Colonic mucosa (tissue), 4 donors: ENCODE measurements around the gene DCAF8L2. TPM values are rescaled to one million over a fixed set of nuclear protein-coding genes. Genes with fewer than 3 reads are reported as not detected.

Source experiments
- DNase-seq: peaks from one replicate; pipeline ENCODE4 v3.0.0-alpha.2; 2020
- H3K27ac ChIP-seq: fragments of 200-600 bp; one replicate; pipeline ENCODE4 v1.8.0; 2021
- H3K27me3 ChIP-seq: fragments of 200-600 bp; one replicate; pipeline ENCODE4 v1.8.0; 2021
- H3K36me3 ChIP-seq: fragments of 200-600 bp; one replicate; pipeline ENCODE4 v1.8.0; 2021
- H3K4me1 ChIP-seq: fragments of 200-600 bp; one replicate; pipeline ENCODE4 v1.8.0; 2021; ENCODE audit warnings: mild to moderate bottlenecking
- H3K4me3 ChIP-seq: fragments of 200-600 bp; one replicate; pipeline ENCODE4 v1.8.0; 2021
- H3K9ac ChIP-seq, 2 donors: one replicate each; pipeline ENCODE4 v1.7.0; 2013; ENCODE audit warnings: control low read depth in 2 of 2, low read depth in 2 of 2, low read length in 2 of 2
- H3K9me3 ChIP-seq: fragments of 200-600 bp; one replicate; pipeline ENCODE4 v1.8.0; 2021
- intact Hi-C: fragments of 100-400 bp; cut with DNase I; formaldehyde crosslinking; loops from one replicate; pipeline ENCODE4 v1.14.1; 2022
- total RNA-seq, 2 donors: library from RNA; stranded (reverse); fragmentation: NEBNext Ultra II Directional in 1 of 2; extraction: Animal tissue kit (Norgen Biotek cat#: 25700) in 1 of 2; gene quantifications; one replicate each; pipeline ENCODE4 v1.2.1, GENCODE V29; 2021
- TF ChIP-seq, protein P1 (sequence below): fragments of 200-600 bp; IDR thresholded peaks from one replicate; pipeline ENCODE4 v1.8.0; 2022; ENCODE audit warnings: antibody characterized with exemption, mild to moderate bottlenecking
- donor health status: healthy.
- donor health status: DM: no; HTN: no; CAD: no.
- donor health status: DM: no; HTN: no; CAD: no.

The DCAF8L2 gene
- total RNA-seq, 2 donors from 2014 or later, result not detected

DNA sequence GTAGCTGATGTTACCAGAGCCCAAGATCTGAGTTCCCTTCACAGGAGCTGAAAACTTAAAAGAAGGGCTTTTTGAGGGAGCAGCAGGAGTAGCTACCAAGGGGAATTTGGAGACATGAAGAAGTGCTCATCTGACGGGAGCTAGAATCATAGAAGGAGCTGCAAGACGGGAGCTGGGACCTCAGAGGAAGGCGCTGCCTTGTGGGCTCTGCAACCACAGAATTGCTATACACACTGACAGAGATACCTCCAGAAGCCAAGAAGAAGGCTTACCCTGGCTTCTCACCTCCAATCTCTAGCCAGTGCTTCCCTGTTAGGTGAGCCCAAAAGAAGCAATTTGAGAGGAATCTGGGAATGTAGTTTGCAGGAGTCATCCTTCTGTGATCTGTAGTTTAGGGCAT, 35.9 kb downstream of the DCAF8L2 start:
- no peaks in the 10 kb centered on the region for H3K27me3 ChIP-seq
- TF ChIP-seq, protein P1, sequence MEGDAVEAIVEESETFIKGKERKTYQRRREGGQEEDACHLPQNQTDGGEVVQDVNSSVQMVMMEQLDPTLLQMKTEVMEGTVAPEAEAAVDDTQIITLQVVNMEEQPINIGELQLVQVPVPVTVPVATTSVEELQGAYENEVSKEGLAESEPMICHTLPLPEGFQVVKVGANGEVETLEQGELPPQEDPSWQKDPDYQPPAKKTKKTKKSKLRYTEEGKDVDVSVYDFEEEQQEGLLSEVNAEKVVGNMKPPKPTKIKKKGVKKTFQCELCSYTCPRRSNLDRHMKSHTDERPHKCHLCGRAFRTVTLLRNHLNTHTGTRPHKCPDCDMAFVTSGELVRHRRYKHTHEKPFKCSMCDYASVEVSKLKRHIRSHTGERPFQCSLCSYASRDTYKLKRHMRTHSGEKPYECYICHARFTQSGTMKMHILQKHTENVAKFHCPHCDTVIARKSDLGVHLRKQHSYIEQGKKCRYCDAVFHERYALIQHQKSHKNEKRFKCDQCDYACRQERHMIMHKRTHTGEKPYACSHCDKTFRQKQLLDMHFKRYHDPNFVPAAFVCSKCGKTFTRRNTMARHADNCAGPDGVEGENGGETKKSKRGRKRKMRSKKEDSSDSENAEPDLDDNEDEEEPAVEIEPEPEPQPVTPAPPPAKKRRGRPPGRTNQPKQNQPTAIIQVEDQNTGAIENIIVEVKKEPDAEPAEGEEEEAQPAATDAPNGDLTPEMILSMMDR, result no peak
- no peak overlapping the region for H3K9ac ChIP-seq
- intact Hi-C loops, result no loop called here
- no peaks in the 10 kb centered on the region for H3K9me3 ChIP-seq
- DNase-seq, result no peak
- no peaks in the 10 kb centered on the region for H3K4me1 ChIP-seq
- H3K4me3 ChIP-seq, result no peak overlapping the region
- no peak overlapping the region for H3K27ac ChIP-seq
- H3K36me3 ChIP-seq, result no peaks in the 10 kb centered on the region

DNA sequence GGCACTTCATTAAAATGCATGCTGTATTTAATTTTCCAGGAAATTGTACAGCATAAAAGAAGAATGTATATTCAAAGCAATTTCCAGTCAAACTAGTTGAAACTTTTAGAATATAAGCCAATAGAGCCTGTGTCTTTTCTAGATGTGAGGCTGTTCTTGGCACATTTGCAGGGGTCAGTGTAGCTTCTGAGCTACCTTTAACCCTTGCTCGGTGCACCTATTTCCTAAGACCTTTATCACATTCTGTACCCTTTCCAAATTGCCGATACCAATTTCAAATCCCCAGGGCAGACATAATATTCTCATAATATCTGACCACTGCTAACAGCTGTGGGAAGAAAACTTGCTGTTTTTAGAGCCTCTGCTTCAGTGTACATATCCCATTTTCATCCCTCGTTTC, 43.2 kb downstream of the DCAF8L2 start:
- Histone ChIP-seq H3K9me3 (no peaks in the 10 kb centered on the region), H3K27ac (no peak overlapping the region), H3K4me1 (no peaks in the 10 kb centered on the region), H3K27me3 (no peaks in the 10 kb centered on the region), H3K4me3 (no peak overlapping the region), H3K9ac (no peak overlapping the region), H3K36me3 (no peaks in the 10 kb centered on the region)
- intact Hi-C loops, result no loop called here
- no peak for DNase-seq
- TF ChIP-seq, protein P1, result no peak

DNA sequence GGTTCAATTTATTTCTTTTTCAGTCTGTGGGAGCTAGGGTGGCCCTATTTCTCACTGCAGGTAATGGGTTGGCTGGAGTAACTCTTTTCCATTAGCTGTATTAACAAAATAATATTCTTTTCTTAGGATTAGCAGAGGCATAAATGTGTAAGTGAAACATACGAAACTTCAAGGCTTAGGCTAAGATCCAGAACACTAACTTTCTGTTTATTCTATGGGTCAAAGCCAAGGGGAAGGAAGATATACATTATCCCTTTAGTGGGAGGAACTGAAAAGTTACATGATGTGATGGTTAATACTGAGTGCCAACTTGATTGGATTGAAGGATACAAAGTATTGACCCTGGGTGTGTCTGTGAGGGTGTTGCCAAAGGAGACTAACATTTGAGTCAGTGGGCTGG, 66.4 kb downstream of the DCAF8L2 start:
- DNase-seq, result no peak
- H3K4me3 ChIP-seq, result no peak overlapping the region
- no peaks in the 10 kb centered on the region for H3K27me3 ChIP-seq
- H3K27ac ChIP-seq, result no peak overlapping the region
- no peaks in the 10 kb centered on the region for H3K36me3 ChIP-seq
- no peak overlapping the region for H3K9ac ChIP-seq
- H3K4me1 ChIP-seq, result no peaks in the 10 kb centered on the region
- intact Hi-C loops, result no loop called here
- TF ChIP-seq, protein P1, result no peak
- no peaks in the 10 kb centered on the region for H3K9me3 ChIP-seq

DNA sequence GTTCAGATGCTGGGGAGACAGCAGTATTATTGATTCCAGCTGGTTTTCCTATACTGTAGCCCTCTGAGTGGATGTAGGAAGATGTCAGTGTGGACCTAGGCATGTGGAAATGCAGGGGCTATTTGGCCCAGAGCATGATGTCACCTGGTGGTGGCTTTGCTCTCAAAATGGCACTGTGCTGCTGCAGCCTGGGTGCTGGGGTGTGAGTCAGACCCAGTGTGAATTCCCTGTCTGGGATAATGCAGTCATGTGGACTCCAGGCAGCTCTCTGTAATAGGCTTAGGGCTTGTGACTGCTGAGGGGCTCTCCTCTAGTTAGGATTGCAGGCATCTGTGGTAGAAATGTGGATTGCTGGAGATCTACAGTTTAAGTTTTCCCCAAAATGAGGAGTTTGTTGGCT, 70.7 kb downstream of the DCAF8L2 start:
- intact Hi-C loops, result no loop called here
- H3K36me3 ChIP-seq, result no peaks in the 10 kb centered on the region
- H3K27me3 ChIP-seq, result no peaks in the 10 kb centered on the region
- no peaks in the 10 kb centered on the region for H3K4me1 ChIP-seq
- no peak overlapping the region for H3K27ac ChIP-seq
- no peaks in the 10 kb centered on the region for H3K9me3 ChIP-seq
- TF ChIP-seq, protein P1, result no peak
- H3K4me3 ChIP-seq, result no peak overlapping the region
- DNase-seq, result no peak
- H3K9ac ChIP-seq, result no peak overlapping the region

DNA sequence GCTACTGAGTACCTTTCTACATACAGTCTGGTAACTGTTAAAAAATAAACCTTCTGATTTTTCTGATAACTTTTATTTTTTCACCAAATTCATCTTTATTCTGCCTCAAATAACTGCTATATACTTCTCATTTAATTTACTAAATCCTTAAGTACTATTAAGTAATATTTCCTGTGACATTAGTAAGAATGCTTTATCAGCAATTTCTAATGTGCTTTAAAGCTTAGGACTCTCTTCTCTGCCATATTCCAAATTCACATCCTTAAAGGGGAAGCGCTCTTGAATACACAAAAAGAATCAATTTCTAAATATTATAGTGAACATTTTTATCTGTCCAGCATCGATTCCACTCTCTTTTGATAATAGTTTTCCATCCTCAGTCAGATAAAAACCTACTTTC, 81.1 kb downstream of the DCAF8L2 start:
- TF ChIP-seq, protein P1, result no peak
- Histone ChIP-seq H3K4me3 (no peak overlapping the region), H3K36me3 (no peaks in the 10 kb centered on the region), H3K9me3 (no peaks in the 10 kb centered on the region), H3K4me1 (no peaks in the 10 kb centered on the region), H3K9ac (no peak overlapping the region), H3K27ac (no peak overlapping the region), H3K27me3 (no peaks in the 10 kb centered on the region)
- intact Hi-C loops, result no loop called here
- no peak for DNase-seq

DNA sequence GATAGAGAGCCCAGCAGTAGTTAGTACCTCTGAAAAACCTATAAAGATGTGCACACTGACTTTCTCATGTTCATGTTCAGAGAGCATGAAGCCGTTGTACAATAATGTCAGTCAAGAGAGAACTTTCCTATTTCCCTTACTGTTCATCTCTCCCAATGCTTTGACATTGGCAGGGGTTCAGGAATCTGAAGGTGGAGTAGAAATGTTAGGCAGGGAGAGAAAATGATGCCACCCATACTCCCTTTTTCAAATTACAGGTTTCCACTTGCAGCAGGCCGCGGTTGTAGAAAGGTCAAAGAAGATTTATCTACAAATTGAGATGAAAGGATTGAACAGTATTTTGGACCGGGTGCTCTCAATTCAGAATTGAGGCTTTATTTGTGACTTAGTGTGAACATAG, 84.3 kb downstream of the DCAF8L2 start:
- no peaks in the 10 kb centered on the region for H3K27me3 ChIP-seq
- TF ChIP-seq, protein P1, result no peak
- intact Hi-C loops, result no loop called here

More for the DNA sequence above, 84.3 kb downstream of the DCAF8L2 start:
- Histone ChIP-seq H3K4me3 (no peak overlapping the region), H3K4me1 (no peaks in the 10 kb centered on the region), H3K9ac (no peak overlapping the region), H3K9me3 (no peaks in the 10 kb centered on the region), H3K27ac (no peak overlapping the region), H3K36me3 (no peaks in the 10 kb centered on the region)
- no peak for DNase-seq
